H1 (cell line): ENCODE results near the gene INSM2. TPM values are rescaled to one million over a fixed set of nuclear protein-coding genes. Genes with fewer than 3 reads are reported as not detected.

Experiments used
- CTCF ChIA-PET: fragments of 300-600 bp; sonication (Branson Sonifier 250); formaldehyde crosslinking; loops from one replicate; lab custom pipeline; 2021; ENCODE audit not compliant: partially characterized antibody; lab: Charles Lee
- POLR2A ChIA-PET: fragments of 300-600 bp; sonication (Branson Sonifier 250); formaldehyde crosslinking; loops from one replicate; lab custom pipeline; 2021; ENCODE audit warnings: inconsistent platforms; ENCODE audit not compliant: partially characterized antibody; lab: Charles Lee
- DNase-seq, 2 experiments: peaks; one replicate each; pipeline versions ENCODE4 v3.0.0 to v3.0.0-alpha.2; 2010 to 2022; ENCODE audit warnings: low spot score in 2 of 2, low read depth in 1 of 2, mixed read lengths in 1 of 2
- FAIRE-seq: peaks from 2 replicates; lab custom pipeline; 2011; peaks lifted over from hg19 to GRCh38; lab: Jason Lieb, UNC
- H2AFZ ChIP-seq: 2 replicates; pipeline ENCODE4 v1.8.1; 2012; ENCODE audit warnings: low read length, inconsistent platforms
- H2AK5ac ChIP-seq: 2 replicates; pipeline ENCODE4 v1.6.1; 2013; ENCODE audit warnings: low read depth, low read length
- H2BK120ac ChIP-seq: replicated peaks from 2 replicates; pipeline ENCODE3; 2013; ENCODE audit warnings: low read depth, low read length, inconsistent platforms
- H2BK12ac ChIP-seq: 2 replicates; pipeline ENCODE4 v1.6.1; 2013; ENCODE audit warnings: low read depth, low read length
- H2BK15ac ChIP-seq: 2 replicates; pipeline ENCODE4 v1.6.1; 2013; ENCODE audit warnings: low read length
- H2BK20ac ChIP-seq: 2 replicates; pipeline ENCODE4 v1.6.1; 2013; ENCODE audit warnings: low read length
- H2BK5ac ChIP-seq: 2 replicates; pipeline ENCODE4 v1.6.1; 2013; ENCODE audit warnings: low read depth, low read length
- H3K14ac ChIP-seq: 2 replicates; pipeline ENCODE4 v1.6.1; 2013; ENCODE audit warnings: inconsistent platforms; ENCODE audit not compliant: insufficient read length
- H3K18ac ChIP-seq: 2 replicates; pipeline ENCODE4 v1.6.1; 2013; ENCODE audit warnings: low read length; ENCODE audit errors: extremely low read depth
- H3K23ac ChIP-seq: 2 replicates; pipeline ENCODE4 v1.6.1; 2013; ENCODE audit warnings: inconsistent platforms; ENCODE audit not compliant: insufficient read length
- H3K23me2 ChIP-seq: 2 replicates; pipeline ENCODE4 v1.6.1; 2013; ENCODE audit warnings: low read depth, low read length
- H3K27ac ChIP-seq: 2 replicates; pipeline ENCODE4 v1.6.1; 2011; ENCODE audit warnings: low read depth, low read length, inconsistent platforms
- H3K27me3 ChIP-seq, 4 experiments: replicated peaks in 1 of 4; 1 replicate in 1 of 4; 2 replicates in 3 of 4; pipeline versions ENCODE4 v1.6.1 to v1.8.1; 2011 to 2013; ENCODE audit warnings: low read length in 3 of 4, mild to moderate bottlenecking in 3 of 4, inconsistent platforms in 2 of 4, mixed read lengths in 2 of 4, moderate library complexity in 1 of 4; ENCODE audit not compliant: control insufficient read depth in 3 of 4, insufficient read depth in 3 of 4; ENCODE audit errors: extremely low read depth in 1 of 4
- H3K36me3 ChIP-seq, 4 experiments: 2 replicates each; pipeline versions ENCODE4 v1.6.1 to v1.8.1; 2011 to 2013; ENCODE audit warnings: mild to moderate bottlenecking in 4 of 4, low read length in 3 of 4, moderate library complexity in 2 of 4, control low read depth in 1 of 4, inconsistent platforms in 1 of 4; ENCODE audit not compliant: insufficient read depth in 4 of 4, control insufficient read depth in 2 of 4
- H3K4ac ChIP-seq: replicated peaks from 2 replicates; pipeline ENCODE3; 2013; ENCODE audit warnings: low read length, low read depth, mixed read lengths, inconsistent platforms; ENCODE audit not compliant: insufficient read length
- H3K4me1 ChIP-seq, 4 experiments: replicated peaks in 1 of 4; 1 replicate in 1 of 4; 2 replicates in 3 of 4; pipeline versions ENCODE4 v1.6.1 to v1.8.1; 2011 to 2013; ENCODE audit warnings: low read length in 3 of 4, inconsistent platforms in 2 of 4, mixed read lengths in 1 of 4; ENCODE audit not compliant: insufficient read depth in 4 of 4, control insufficient read depth in 3 of 4
- H3K4me2 ChIP-seq, 2 experiments: 2 replicates each; pipeline versions ENCODE4 v1.6.1 to v1.8.1; 2011 to 2013; ENCODE audit warnings: low read depth in 2 of 2, low read length in 2 of 2, control low read depth in 1 of 2, inconsistent platforms in 1 of 2, mild to moderate bottlenecking in 1 of 2; ENCODE audit not compliant: insufficient read depth in 1 of 2
- H3K4me3 ChIP-seq, 4 experiments: fragments of 200-600, 300-600 bp in 1 of 4; sonication (generic), shearing (Covaris generic), sonication (Bioruptor Twin) in 1 of 4; 2 replicates each; pipeline versions ENCODE4 v1.5.1 to v1.8.1; 2011 to 2016; ENCODE audit warnings: low read length in 4 of 4, low read depth in 3 of 4, control low read depth in 2 of 4, inconsistent platforms in 2 of 4, mild to moderate bottlenecking in 2 of 4, mixed read lengths in 1 of 4, moderate library complexity in 1 of 4; ENCODE audit not compliant: insufficient read depth in 2 of 4; ENCODE audit errors: extremely low read depth in 1 of 4
- H3K56ac ChIP-seq: replicated peaks from 2 replicates; pipeline ENCODE3; 2013; ENCODE audit warnings: low read depth, mild to moderate bottlenecking, mixed read lengths, low read length, inconsistent platforms; ENCODE audit not compliant: insufficient read length
- H3K79me1 ChIP-seq: 2 replicates; pipeline ENCODE4 v1.6.1; 2013; ENCODE audit warnings: low read depth, low read length, control low read depth
- H3K79me2 ChIP-seq, 2 experiments: 2 replicates each; pipeline versions ENCODE4 v1.6.1 to v1.8.1; 2012 to 2013; ENCODE audit warnings: low read length in 2 of 2, mild to moderate bottlenecking in 2 of 2, inconsistent platforms in 1 of 2; ENCODE audit not compliant: insufficient read depth in 2 of 2, control insufficient read depth in 1 of 2
- H3K9ac ChIP-seq, 4 experiments: replicated peaks in 1 of 4; 1 replicate in 1 of 4; 2 replicates in 3 of 4; pipeline versions ENCODE4 v1.6.1 to v1.8.1; 2011 to 2013; ENCODE audit warnings: low read depth in 3 of 4, low read length in 3 of 4, control low read depth in 2 of 4, mild to moderate bottlenecking in 2 of 4, moderate library complexity in 2 of 4, inconsistent platforms in 1 of 4; ENCODE audit errors: extremely low read depth in 1 of 4
- H3K9me3 ChIP-seq, 2 experiments: 2 replicates each; pipeline versions ENCODE4 v1.6.1 to v1.8.1; 2012 to 2013; ENCODE audit warnings: mild to moderate bottlenecking in 2 of 2, moderate library complexity in 2 of 2, control low read depth in 1 of 2, inconsistent platforms in 1 of 2, low read depth in 1 of 2, low read length in 1 of 2, mixed read lengths in 1 of 2; ENCODE audit not compliant: insufficient read depth in 2 of 2
- H4K20me1 ChIP-seq, 2 experiments: replicated peaks in 1 of 2; 2 replicates each; pipeline versions ENCODE3 to v1.8.1; 2011 to 2013; ENCODE audit warnings: inconsistent platforms in 2 of 2, low read length in 2 of 2, mild to moderate bottlenecking in 1 of 2; ENCODE audit not compliant: insufficient read depth in 2 of 2, control insufficient read depth in 1 of 2
- H4K5ac ChIP-seq: 2 replicates; pipeline ENCODE4 v1.6.1; 2013; ENCODE audit warnings: low read length, low read depth, mixed read lengths, inconsistent platforms; ENCODE audit not compliant: insufficient read length
- H4K8ac ChIP-seq: 2 replicates; pipeline ENCODE4 v1.8.0; 2013; ENCODE audit warnings: mild to moderate bottlenecking, moderate library complexity, low read length, inconsistent platforms; ENCODE audit not compliant: insufficient read depth; ENCODE audit errors: extremely low read depth
- H4K91ac ChIP-seq: replicated peaks from 2 replicates; pipeline ENCODE3; 2013; ENCODE audit warnings: low read length, mixed read lengths, inconsistent platforms; ENCODE audit not compliant: insufficient read length
- BCL11A ChIP-seq, 2 experiments: IDR thresholded peaks; one replicate each; pipeline ENCODE4 v1.6.1; 2011; ENCODE audit warnings: low read depth in 2 of 2, low read length in 2 of 2, mild to moderate bottlenecking in 2 of 2
- CHD2 ChIP-seq: IDR thresholded peaks from 2 replicates; pipeline ENCODE4 v1.6.1; 2012; ENCODE audit warnings: low read length, improper control_type of control experiment
- HDAC6 ChIP-seq: IDR thresholded peaks from one replicate; pipeline ENCODE4 v1.7.1; 2012; ENCODE audit warnings: low read depth, mild to moderate bottlenecking, inconsistent platforms, low read length, moderate library complexity
- JUN ChIP-seq: IDR thresholded peaks from 2 replicates; pipeline ENCODE4 v1.6.1; 2011; ENCODE audit warnings: low read depth, mild to moderate bottlenecking, improper control_type of control experiment, low read length
- NRF1 ChIP-seq: IDR thresholded peaks from 2 replicates; pipeline ENCODE4 v1.6.1; 2011; ENCODE audit warnings: mild to moderate bottlenecking, low read depth, low read length, improper control_type of control experiment
- PHF8 ChIP-seq: fragments of 200-600 bp; sonication (generic); conservative IDR thresholded peaks from 2 replicates; pipeline ENCODE4 v1.7.1; 2012; ENCODE audit warnings: low read depth, mild to moderate bottlenecking, inconsistent platforms, low read length, moderate library complexity
- SAP30 ChIP-seq: fragments of 300-600 bp; sonication (generic); IDR thresholded peaks from 2 replicates; pipeline ENCODE4 v1.7.1; 2012; ENCODE audit warnings: low read length, moderate library complexity, mild to moderate bottlenecking, inconsistent platforms; ENCODE audit not compliant: insufficient read depth, insufficient replicate concordance
- SIN3A ChIP-seq, 2 experiments: IDR thresholded peaks in 1 of 2; conservative IDR thresholded peaks in 1 of 2; 2 replicates each; pipeline ENCODE4 v1.6.1; 2011 to 2012; ENCODE audit warnings: low read length in 2 of 2, improper control_type of control experiment in 1 of 2, low read depth in 1 of 2, mild to moderate bottlenecking in 1 of 2
- SIRT6 ChIP-seq: IDR thresholded peaks from one replicate; pipeline ENCODE4 v1.7.1; 2012; ENCODE audit warnings: low read length, inconsistent platforms
- SUZ12 ChIP-seq: fragments of 200-600 bp; sonication (generic); IDR thresholded peaks from 2 replicates; pipeline ENCODE4 v1.6.1; 2012; ENCODE audit warnings: mild to moderate bottlenecking, inconsistent platforms, low read length, moderate library complexity, mixed read lengths
- TAF7 ChIP-seq: optimal IDR thresholded peaks from 2 replicates; pipeline ENCODE3; 2011; ENCODE audit warnings: low read depth, mild to moderate bottlenecking, inconsistent platforms, low read length, moderate library complexity, borderline replicate concordance
- TBP ChIP-seq: IDR thresholded peaks from 2 replicates; pipeline ENCODE4 v1.6.1; 2011; ENCODE audit warnings: low read depth, low read length, improper control_type of control experiment
- TCF12 ChIP-seq: IDR thresholded peaks from 2 replicates; pipeline ENCODE4 v1.6.1; 2011; ENCODE audit warnings: low read depth, mild to moderate bottlenecking, low read length
- WGBS, 2 experiments: shearing (Covaris generic) in 1 of 2; methylation state at CpG; one replicate each; pipeline versions ENCODE4 v1.1.6 to v1.1.7; 2013 to 2015; ENCODE audit warnings: low lambda C conversion rate in 2 of 2, mixed read lengths in 2 of 2, inconsistent platforms in 1 of 2, low coverage in 1 of 2, missing lambda C conversion rate in 1 of 2; ENCODE audit not compliant: insufficient replicate concordance in 2 of 2, insufficient coverage in 1 of 2, insufficient read length in 1 of 2; ENCODE audit errors: extremely low coverage in 1 of 2, missing lambda C conversion rate in 1 of 2; 5-methylcytosine and 5-hydroxymethylcytosine counted together
- polyA plus RNA-seq, 7 experiments: library from polyadenylated mRNA; depleted of rRNA in 3 of 7; stranded (reverse) in 5 of 7; unstranded in 2 of 7; fragments of >200 nt in 5 of 7; fragments of 200-250 nt in 2 of 7; gene quantifications; 1 replicate in 5 of 7; 2 replicates in 1 of 7; 4 replicates in 1 of 7; pipeline versions ENCODE4 v1.2.1 to v1.2.3, GENCODE V29; 2011 to 2013; ENCODE audit warnings: missing spikeins in 2 of 7, mixed read lengths in 2 of 7
- total RNA-seq: library from RNA; stranded (reverse); fragmentation: NEBNext Ultra II Directional; extraction: Animal tissue kit (Norgen Biotek cat#: 25700); gene quantifications from 2 replicates; pipeline ENCODE4 v1.2.1, GENCODE V29; 2021
- TF ChIP-seq, protein P1 (sequence below): IDR thresholded peaks from 2 replicates; pipeline ENCODE4 v1.6.1; 2011; ENCODE audit warnings: low read depth, mild to moderate bottlenecking, low read length; ENCODE audit not compliant: insufficient read depth

Gene INSM2
- total and polyA plus RNA-seq, 2 of the 8 experiments (the other 6 are each of a cell fraction or from before 2014, with no cell fraction given): not detected

DNA sequence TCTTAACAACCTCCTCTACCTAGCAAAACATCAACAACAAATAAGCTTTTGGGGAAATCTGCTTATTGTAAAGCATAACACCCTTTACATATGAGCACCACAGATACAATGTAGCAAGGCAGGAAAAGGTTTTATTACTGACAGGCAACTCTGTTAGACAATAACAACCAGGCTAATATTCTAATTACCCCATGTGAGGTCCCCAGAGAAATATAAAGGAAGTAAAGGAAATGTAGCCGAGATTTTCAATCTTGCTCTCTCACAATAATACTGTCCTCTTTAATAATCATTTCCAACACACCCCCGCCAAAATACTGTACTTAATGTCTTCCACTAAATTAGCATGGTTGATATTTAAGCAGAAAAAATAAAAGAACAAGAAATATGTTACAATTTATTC lies 14.0 kb upstream of the INSM2 start:
- ChIA-PET POLR2A (no interaction called here), CTCF (no interaction called here)
- H3K9me3 ChIP-seq: no peaks in the 10 kb centered on the region
- no peak overlapping the region for H3K4me2 ChIP-seq
- H2BK5ac ChIP-seq: no peak overlapping the region
- no peak overlapping the region for H3K27ac ChIP-seq
- no peak overlapping the region for H4K5ac ChIP-seq
- no peak overlapping the region for H3K4me3 ChIP-seq
- H3K79me2 ChIP-seq: no peaks in the 10 kb centered on the region
- no peaks in the 10 kb centered on the region for H3K4me1 ChIP-seq
- H3K27me3 ChIP-seq: no peaks in the 10 kb centered on the region
- no peaks in the 10 kb centered on the region for H3K23me2 ChIP-seq
- H2AFZ ChIP-seq: no peak overlapping the region
- H3K4ac ChIP-seq: no peak overlapping the region
- DNase-seq: no peak
- no peak overlapping the region for H4K91ac ChIP-seq
- no peak overlapping the region for H2BK20ac ChIP-seq
- WGBS, 2 experiments: 90% methylated on average over 2 of the region's 2 CpGs; no CpG with 5 or more reads in 1 of the 2 experiments
- no peak overlapping the region for H2BK120ac ChIP-seq
- H3K14ac ChIP-seq: no peak overlapping the region
- no peak overlapping the region for H3K56ac ChIP-seq
- no peaks in the 10 kb centered on the region for H4K20me1 ChIP-seq
- H3K9ac ChIP-seq: no peak overlapping the region
- no peak overlapping the region for H2BK15ac ChIP-seq
- no peaks in the 10 kb centered on the region for H3K36me3 ChIP-seq
- H4K8ac ChIP-seq: no peak overlapping the region
- H2AK5ac ChIP-seq: no peak overlapping the region
- H3K23ac ChIP-seq: no peak overlapping the region
- H3K79me1 ChIP-seq: no peaks in the 10 kb centered on the region
- FAIRE-seq: no peak
- no peak overlapping the region for H2BK12ac ChIP-seq
- H3K18ac ChIP-seq: no peak overlapping the region
- TF ChIP-seq NRF1: no peak
- TF ChIP-seq SAP30: no peak
- no peak for TF ChIP-seq JUN
- TF ChIP-seq TAF7: no peak
- no peak for TF ChIP-seq TBP
- TF ChIP-seq, protein P1, sequence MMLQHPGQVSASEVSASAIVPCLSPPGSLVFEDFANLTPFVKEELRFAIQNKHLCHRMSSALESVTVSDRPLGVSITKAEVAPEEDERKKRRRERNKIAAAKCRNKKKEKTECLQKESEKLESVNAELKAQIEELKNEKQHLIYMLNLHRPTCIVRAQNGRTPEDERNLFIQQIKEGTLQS: no peak
- no peak for TF ChIP-seq TCF12
- TF ChIP-seq CHD2: no peak
- TF ChIP-seq SUZ12: no peak
- TF ChIP-seq SIRT6: no peak
- no peak for TF ChIP-seq BCL11A (IDR thresholded peaks at IDR 0.05; ENCODE audit: low read depth in 2 of 2, low read length in 2 of 2)
- TF ChIP-seq SIN3A (conservative IDR thresholded peaks at IDR 0.05 in 1 of 2, IDR thresholded peaks at IDR 0.05 in 1 of 2; ENCODE audit: low read depth in 1 of 2, low read length in 2 of 2): no peak
- TF ChIP-seq HDAC6: no peak
- no peak for TF ChIP-seq PHF8
- TF ChIP-seq, all 59 proteins: peak for 0
